Measurements from ENCODE around the gene MAN2B2. TPM values are rescaled to one million over a fixed set of nuclear protein-coding genes. Genes with fewer than 3 reads are reported as not detected.
A peak's percentile ranks its signal among the peaks of the same experiment; 100 is the strongest.

Gene MAN2B2
- total RNA-seq, 1 donor from 2014 or later, result 4.7 TPM

- FAIRE-seq (no peak), DNase-seq (ENCODE audit: low read depth) (no peak)
- Histone ChIP-seq H3K36me3 (ENCODE audit: control insufficient read depth, insufficient read depth, low read length) (no peaks in the 10 kb centered on the region), H3K27me3 (ENCODE audit: control insufficient read depth, insufficient read depth, low read length) (no peaks in the 10 kb centered on the region), H3K4me3 (ENCODE audit: low read depth, low read length) (no peak overlapping the region)
- TF ChIP-seq CTCF (IDR thresholded peaks at IDR 0.05; ENCODE audit: insufficient read depth, low read length, severe bottlenecking), result no peak
Measured at GRCh38 chr4:6550821-6551220, 24.2 kb upstream of the MAN2B2 start.

- Histone ChIP-seq H3K4me3 (ENCODE audit: low read depth, low read length) (no peak overlapping the region), H3K27me3 (ENCODE audit: control insufficient read depth, insufficient read depth, low read length) (no peaks in the 10 kb centered on the region), H3K36me3 (ENCODE audit: control insufficient read depth, insufficient read depth, low read length) (no peaks in the 10 kb centered on the region)
- no peak for TF ChIP-seq CTCF (IDR thresholded peaks at IDR 0.05; ENCODE audit: insufficient read depth, low read length, severe bottlenecking)
- FAIRE-seq, result no peak
- DNase-seq (ENCODE audit: low read depth), result no peak
Measured at GRCh38 chr4:6551660-6552059, 23.3 kb upstream of the MAN2B2 start.

- FAIRE-seq (no peak), DNase-seq (ENCODE audit: low read depth) (no peak)
- Histone ChIP-seq H3K27me3 (ENCODE audit: control insufficient read depth, insufficient read depth, low read length) (peaks cover 5% of the 10 kb centered on the region), H3K36me3 (ENCODE audit: control insufficient read depth, insufficient read depth, low read length) (no peaks in the 10 kb centered on the region), H3K4me3 (ENCODE audit: low read depth, low read length) (no peak overlapping the region)
- TF ChIP-seq CTCF (IDR thresholded peaks at IDR 0.05; ENCODE audit: insufficient read depth, low read length, severe bottlenecking), result no peak
Measured at GRCh38 chr4:6555519-6555918, 19.5 kb upstream of the MAN2B2 start.

DNA sequence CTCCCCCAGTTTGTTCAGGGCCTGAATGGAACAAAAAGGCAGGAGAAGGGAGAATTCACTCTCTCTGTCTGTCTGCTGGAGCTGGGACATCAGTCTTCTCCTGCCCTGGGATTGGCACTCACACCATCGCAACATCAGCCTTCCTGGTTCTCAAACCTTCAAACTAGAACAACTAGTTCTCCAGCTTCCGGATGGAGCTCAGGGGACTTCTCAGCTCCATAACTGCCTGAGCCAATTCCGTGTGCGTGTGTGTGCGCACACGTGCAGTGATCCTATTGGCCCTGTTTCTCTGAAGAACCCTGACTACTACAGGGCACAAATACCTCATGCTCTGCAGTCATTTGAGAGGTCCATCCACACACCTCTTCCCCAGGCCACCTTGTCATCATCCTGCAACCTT is 18.7 kb upstream of the MAN2B2 start:
- H3K36me3 ChIP-seq (ENCODE audit: control insufficient read depth, insufficient read depth, low read length), result no peaks in the 10 kb centered on the region
- peak; percentile 23 for DNase-seq (ENCODE audit: low read depth)
- TF ChIP-seq CTCF (IDR thresholded peaks at IDR 0.05; ENCODE audit: insufficient read depth, low read length, severe bottlenecking), result no peak
- peaks cover 5% of the 10 kb centered on the region for H3K27me3 ChIP-seq (ENCODE audit: control insufficient read depth, insufficient read depth, low read length)
- peak; percentile 73 for FAIRE-seq
- no peak overlapping the region for H3K4me3 ChIP-seq (ENCODE audit: low read depth, low read length)

DNA sequence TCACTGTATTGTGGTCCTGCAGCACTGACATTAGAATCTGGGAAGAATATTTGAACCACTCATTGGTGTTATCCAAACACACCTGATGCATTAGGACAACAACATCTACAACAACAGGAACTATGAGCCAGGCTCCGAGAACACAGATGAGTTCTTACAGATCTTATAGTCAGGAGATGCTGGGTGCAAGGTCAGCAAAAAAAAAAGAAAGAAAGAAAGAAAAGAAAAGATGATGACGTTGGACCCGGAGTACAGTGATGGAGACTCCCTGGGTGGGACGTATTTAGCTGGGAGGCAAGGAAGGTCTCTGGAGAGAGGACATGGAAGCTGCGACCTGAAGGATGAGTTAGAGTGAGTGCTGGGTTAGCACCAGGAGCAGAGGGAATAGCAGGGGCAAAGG is 17.8 kb upstream of the MAN2B2 start:
- peaks cover 7% of the 10 kb centered on the region for H3K27me3 ChIP-seq (ENCODE audit: control insufficient read depth, insufficient read depth, low read length)
- no peak overlapping the region for H3K4me3 ChIP-seq (ENCODE audit: low read depth, low read length)
- DNase-seq (ENCODE audit: low read depth), result no peak
- H3K36me3 ChIP-seq (ENCODE audit: control insufficient read depth, insufficient read depth, low read length), result no peaks in the 10 kb centered on the region
- no peak for TF ChIP-seq CTCF (IDR thresholded peaks at IDR 0.05; ENCODE audit: insufficient read depth, low read length, severe bottlenecking)
- no peak for FAIRE-seq

DNA sequence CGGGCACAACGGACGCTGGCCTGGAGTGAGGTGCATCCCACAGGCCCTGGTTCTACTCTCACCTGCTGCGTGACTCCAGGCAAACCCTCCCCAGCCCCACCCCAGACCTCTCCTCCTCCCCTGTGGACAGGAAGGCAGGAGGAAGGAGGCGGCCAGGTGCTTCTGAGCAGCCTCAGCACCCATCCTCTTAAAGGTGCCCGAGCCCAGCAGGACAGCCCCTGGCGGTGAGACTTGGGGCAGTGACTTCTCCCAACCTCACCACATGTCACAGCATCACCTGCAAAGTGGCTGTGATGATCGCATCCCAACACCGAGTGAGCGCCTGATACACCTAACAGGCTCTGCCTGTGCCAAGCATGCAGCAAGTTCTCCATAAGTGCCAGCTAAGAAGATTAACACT is 17.1 kb upstream of the MAN2B2 start:
- H3K36me3 ChIP-seq (ENCODE audit: control insufficient read depth, insufficient read depth, low read length), result no peaks in the 10 kb centered on the region
- peaks cover 7% of the 10 kb centered on the region for H3K27me3 ChIP-seq (ENCODE audit: control insufficient read depth, insufficient read depth, low read length)
- FAIRE-seq, result no peak
- no peak overlapping the region for H3K4me3 ChIP-seq (ENCODE audit: low read depth, low read length)
- TF ChIP-seq CTCF (IDR thresholded peaks at IDR 0.05; ENCODE audit: insufficient read depth, low read length, severe bottlenecking), result no peak
- DNase-seq (ENCODE audit: low read depth), result no peak
